ENCODE measurements around the gene RAB11FIP5. TPM values are rescaled to one million over a fixed set of nuclear protein-coding genes. Genes with fewer than 3 reads are reported as not detected.
A peak's percentile ranks its signal among the peaks of the same experiment; 100 is the strongest.

RAB11FIP5 gene
- total RNA-seq (2013; cell fraction: nucleolus; rRNA removed), result 0.06 TPM in 1 of 2 replicates, not detected in the other
- total RNA-seq (2014; rRNA removed) (not detected in 2 replicates), total RNA-seq (2014; rRNA removed; fragmentation: Illumina TruSeq; extraction: Trizol) (not detected in 2 replicates), total RNA-seq (2021) (0.05 and 0.08 TPM in 2 replicates), polyA plus RNA-seq (2011; rRNA removed) (0.01 and 0.20 TPM in 2 replicates), polyA plus RNA-seq (2014; fragmentation: Illumina TruSeq; extraction: Trizol) (not detected in 2 replicates), polyA plus RNA-seq (2014; fragmentation: Nextera tagmentation; extraction: Ambion mirVana) (under 1 TPM in 1 of 2 experiments, not detected in 1; 0.07 TPM), polyA plus RNA-seq (2014; rRNA removed) (0.03 and 0.08 TPM in 2 replicates), polyA plus RNA-seq (2016; fragmentation: Nextera tagmentation; extraction: Ambion mirVana) (not detected), polyA minus RNA-seq (2011; rRNA and poly(A)+ RNA removed) (0.07 TPM in 1 of 2 replicates, not detected in the other), Bru-seq, nascent RNA (percentile 22 among the genes with signal in this experiment), BruChase-seq, experiment 1, labeled RNA remaining after a 6-hour chase (percentile 16 among the genes with signal in this experiment), BruChase-seq, experiment 2, labeled RNA remaining after a 2-hour chase (percentile 18 among the genes with signal in this experiment)
- 0.05 TPM for polyA plus RNA-seq (2011; ENCODE audit: low read depth)
- polyA plus RNA-seq (2011; cell fraction: cytosol; rRNA removed), result 0.02 and 0.07 TPM in 2 replicates
- 0.01 and 0.07 TPM in 2 replicates for polyA plus RNA-seq (2011; cell fraction: nucleus; rRNA removed)
- polyA plus RNA-seq (2012), result 0.25 and 0.28 TPM in 2 replicates
- polyA minus RNA-seq (2011; cell fraction: cytosol; rRNA and poly(A)+ RNA removed), result 0.42 TPM in 1 of 2 replicates, not detected in the other
- not detected in 2 replicates for polyA minus RNA-seq (2011; cell fraction: nucleus; rRNA and poly(A)+ RNA removed)
- long read RNA-seq, experiment 1, result 0 reads
- long read RNA-seq, experiment 2, result 0 reads

GRCh38 chr2:73112913-73113854 is at the start of gene RAB11FIP5:
Gene RAB11FIP5 (minus strand): TSS chr2:73112948. CDS start chr2:73112777, 171 bp downstream.
- Histone ChIP-seq H3K4me1 (ENCODE audit: control insufficient read depth, insufficient read depth, low read length) (no peaks in the 10 kb centered on the region), H3K36me3 (ENCODE audit: control insufficient read depth in 2 of 2, insufficient read depth in 2 of 2, low read length in 1 of 2) (no peaks in the 10 kb centered on the region), H3K27me3 (replicated peaks in 1 of 2; ENCODE audit: control insufficient read depth in 2 of 2, insufficient read depth in 2 of 2, low read length in 1 of 2) (peaks cover 6 to 17% of the 10 kb centered on the region in 2 experiments), H3K27ac (ENCODE audit: control insufficient read depth, insufficient read depth) (no peak within 1 kb of the TSS), H3K79me2 (ENCODE audit: control insufficient read depth, insufficient read depth, low read length) (no peaks in the 10 kb centered on the region), H3K9ac (ENCODE audit: control insufficient read depth, insufficient read depth, low read length) (no peak within 1 kb of the TSS; the same call in 1 of the 2 replicates), H3K4me2 (ENCODE audit: control insufficient read depth, insufficient read depth) (peak within 1 kb of the TSS; percentile 82), H2AFZ (ENCODE audit: control insufficient read depth, low read depth, low read length) (peak within 1 kb of the TSS; percentile 45), H3K4me3 (peak within 1 kb of the TSS; percentile 60; the same call in 1 of the 2 replicates), H4K20me1 (ENCODE audit: control insufficient read depth, insufficient read depth) (no peaks in the 10 kb centered on the region), H3K9me3 (replicated peaks; ENCODE audit: control insufficient read depth, insufficient read depth, low read length) (no peaks in the 10 kb centered on the region)
- in situ Hi-C loops (cut with MboI) (no loop called here), intact Hi-C loops (cut with micrococcal nuclease; ENCODE audit: unreplicated experiment) (no loop called here)
- peak; percentile 86 for ATAC-seq
- WGBS (ENCODE audit: insufficient coverage, insufficient replicate concordance, low lambda C conversion rate, missing lambda C conversion rate), result 2% methylated on average over 49 of the region's 93 CpGs
- FAIRE-seq, result no peak
- POLR2A ChIA-PET, result no interaction called here
- CTCF ChIA-PET, result no interaction called here
- DNase-seq (ENCODE audit: low read depth, low spot score), result no peak
- SMC1A ChIA-PET (ENCODE audit: uncharacterized antibody, unreplicated experiment), result no interaction called here
- RAD21 ChIA-PET (ENCODE audit: unreplicated experiment), result no interaction called here
- no TSS peak for BruUV-seq (replicated peaks)
- no peak for TF ChIP-seq YBX1 (IDR thresholded peaks at IDR 0.05)
- TF ChIP-seq ZZZ3 (IDR thresholded peaks at IDR 0.05; ENCODE audit: control insufficient read depth, insufficient read length, low read depth), result no peak
- no peak for TF ChIP-seq CHD2 (IDR thresholded peaks at IDR 0.05; ENCODE audit: borderline replicate concordance, low read depth, low read length)
- TF ChIP-seq USF2 (IDR thresholded peaks at IDR 0.05; ENCODE audit: borderline replicate concordance, low read depth, low read length), result no peak
- no peak for TF ChIP-seq ZBTB40 (IDR thresholded peaks at IDR 0.05; ENCODE audit: borderline replicate concordance)
- no peak for TF ChIP-seq MAX (IDR thresholded peaks at IDR 0.05; ENCODE audit: low read depth, low read length)
- no peak for TF ChIP-seq IKZF2 (IDR thresholded peaks at IDR 0.05)
- TF ChIP-seq FOXM1 (IDR thresholded peaks at IDR 0.05; ENCODE audit: low read depth, low read length), result no peak
- TF ChIP-seq E2F4 (IDR thresholded peaks at IDR 0.05; ENCODE audit: low read depth, low read length), result peak; percentile 71
